K562 (cell line): Measurements from ENCODE around the gene POR. TPM values are rescaled to one million over a fixed set of nuclear protein-coding genes. Genes with fewer than 3 reads are reported as not detected.

Experiments used
- ELK3 ChIP-seq: fragments of 450-650 bp; formaldehyde crosslinking; IDR thresholded peaks from 2 replicates; pipeline ENCODE4 v1.4.0; 2020; ENCODE audit warnings: mild to moderate bottlenecking
- FOXM1 ChIP-seq, 2 experiments: fragments of 450-650 bp in 1 of 2; sonication (generic) in 1 of 2; formaldehyde crosslinking in 1 of 2; IDR thresholded peaks; 2 replicates each; pipeline versions ENCODE4 v1.6.1 to v1.9.0; 2017 to 2022; ENCODE audit warnings: low read depth in 2 of 2, mild to moderate bottlenecking in 2 of 2, missing genetic modification reagents in 1 of 2, moderate library complexity in 1 of 2
- MAX ChIP-seq: sonication (generic); formaldehyde crosslinking; IDR thresholded peaks from 2 replicates; pipeline ENCODE4 v1.9.0; 2022; ENCODE audit warnings: mild to moderate bottlenecking, missing genetic modification reagents
- MCM2 ChIP-seq: fragments of 450-650 bp; IDR thresholded peaks from 2 replicates; pipeline ENCODE4 v1.6.1; 2017; ENCODE audit warnings: low read depth, mild to moderate bottlenecking
- NCOA4 ChIP-seq: fragments of 450-650 bp; IDR thresholded peaks from 2 replicates; pipeline ENCODE4 v1.6.1; 2018; ENCODE audit warnings: mild to moderate bottlenecking; ENCODE audit not compliant: partially characterized antibody
- polyA plus RNA-seq, 8 experiments: library from polyadenylated mRNA; depleted of rRNA in 4 of 8; stranded (reverse) in 5 of 8; unstranded in 3 of 8; fragments of >200 nt; fragmentation: Nextera tagmentation in 2 of 8; fragmentation: Illumina TruSeq in 1 of 8; extraction: Ambion mirVana in 2 of 8; extraction: Trizol in 1 of 8; gene quantifications; 2 replicates each; pipeline versions ENCODE4 v1.2.1 to v1.2.3, GENCODE V29; 2011 to 2014; ENCODE audit warnings: inconsistent platforms in 1 of 8, missing spikeins in 1 of 8
- total RNA-seq, 7 experiments: library from RNA; depleted of rRNA in 6 of 7; stranded (reverse); fragments of >200 nt in 6 of 7; fragmentation: Illumina TruSeq in 2 of 7; extraction: Trizol in 2 of 7; gene quantifications; 2 replicates each; pipeline versions ENCODE4 v1.2.1 to v1.2.3, GENCODE V29; 2011 to 2021; ENCODE audit warnings: low replicate concordance in 1 of 7
- TF ChIP-seq, protein P1 (sequence below), 2 experiments: fragments of 450-650 bp; IDR thresholded peaks; 2 replicates each; pipeline ENCODE4 v1.6.1; 2016; ENCODE audit warnings: mild to moderate bottlenecking in 2 of 2, borderline replicate concordance in 1 of 2, low read depth in 1 of 2, moderate library complexity in 1 of 2
- TF ChIP-seq, protein P2 (sequence below), 3 experiments: IDR thresholded peaks in 2 of 3; conservative IDR thresholded peaks in 1 of 3; 2 replicates each; pipeline ENCODE4 v1.5.1; 2011 to 2012; ENCODE audit warnings: low read length in 3 of 3, mild to moderate bottlenecking in 3 of 3, control low read depth in 2 of 3, improper control_type of control experiment in 1 of 3, inconsistent platforms in 1 of 3, low read depth in 1 of 3, mixed read lengths in 1 of 3, moderate library complexity in 1 of 3; ENCODE audit not compliant: insufficient read depth in 2 of 3

POR gene
- total and polyA plus RNA-seq, 9 of the 15 experiments (the other 6 are each of a cell fraction or from before 2014, with no cell fraction given), result 4.7 to 142 (median 40.8) TPM

DNA sequence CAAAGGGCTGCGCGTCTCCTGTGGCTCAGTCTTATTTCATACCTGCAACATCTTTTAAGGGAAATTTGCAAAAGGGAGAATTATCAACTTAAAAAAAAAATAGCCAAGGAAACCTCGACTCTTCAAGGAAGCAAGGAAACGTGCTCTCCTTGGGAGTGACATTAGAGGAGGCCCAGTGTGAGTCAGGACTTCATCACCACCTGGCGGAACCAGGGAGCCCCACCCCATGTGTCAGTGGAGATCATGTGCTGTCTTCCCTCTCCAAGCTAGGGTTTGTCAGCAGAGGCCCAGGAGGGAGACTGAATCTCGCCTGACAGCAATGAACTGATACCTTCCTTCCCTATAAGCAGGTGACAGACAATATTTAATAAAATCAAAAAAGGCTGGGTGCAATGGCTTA is 28.9 kb downstream of the POR start (continued):
- no peak for TF ChIP-seq ELK3 (CRISPR knock-in tag)
- no peak for TF ChIP-seq MCM2
- TF ChIP-seq, protein P1, sequence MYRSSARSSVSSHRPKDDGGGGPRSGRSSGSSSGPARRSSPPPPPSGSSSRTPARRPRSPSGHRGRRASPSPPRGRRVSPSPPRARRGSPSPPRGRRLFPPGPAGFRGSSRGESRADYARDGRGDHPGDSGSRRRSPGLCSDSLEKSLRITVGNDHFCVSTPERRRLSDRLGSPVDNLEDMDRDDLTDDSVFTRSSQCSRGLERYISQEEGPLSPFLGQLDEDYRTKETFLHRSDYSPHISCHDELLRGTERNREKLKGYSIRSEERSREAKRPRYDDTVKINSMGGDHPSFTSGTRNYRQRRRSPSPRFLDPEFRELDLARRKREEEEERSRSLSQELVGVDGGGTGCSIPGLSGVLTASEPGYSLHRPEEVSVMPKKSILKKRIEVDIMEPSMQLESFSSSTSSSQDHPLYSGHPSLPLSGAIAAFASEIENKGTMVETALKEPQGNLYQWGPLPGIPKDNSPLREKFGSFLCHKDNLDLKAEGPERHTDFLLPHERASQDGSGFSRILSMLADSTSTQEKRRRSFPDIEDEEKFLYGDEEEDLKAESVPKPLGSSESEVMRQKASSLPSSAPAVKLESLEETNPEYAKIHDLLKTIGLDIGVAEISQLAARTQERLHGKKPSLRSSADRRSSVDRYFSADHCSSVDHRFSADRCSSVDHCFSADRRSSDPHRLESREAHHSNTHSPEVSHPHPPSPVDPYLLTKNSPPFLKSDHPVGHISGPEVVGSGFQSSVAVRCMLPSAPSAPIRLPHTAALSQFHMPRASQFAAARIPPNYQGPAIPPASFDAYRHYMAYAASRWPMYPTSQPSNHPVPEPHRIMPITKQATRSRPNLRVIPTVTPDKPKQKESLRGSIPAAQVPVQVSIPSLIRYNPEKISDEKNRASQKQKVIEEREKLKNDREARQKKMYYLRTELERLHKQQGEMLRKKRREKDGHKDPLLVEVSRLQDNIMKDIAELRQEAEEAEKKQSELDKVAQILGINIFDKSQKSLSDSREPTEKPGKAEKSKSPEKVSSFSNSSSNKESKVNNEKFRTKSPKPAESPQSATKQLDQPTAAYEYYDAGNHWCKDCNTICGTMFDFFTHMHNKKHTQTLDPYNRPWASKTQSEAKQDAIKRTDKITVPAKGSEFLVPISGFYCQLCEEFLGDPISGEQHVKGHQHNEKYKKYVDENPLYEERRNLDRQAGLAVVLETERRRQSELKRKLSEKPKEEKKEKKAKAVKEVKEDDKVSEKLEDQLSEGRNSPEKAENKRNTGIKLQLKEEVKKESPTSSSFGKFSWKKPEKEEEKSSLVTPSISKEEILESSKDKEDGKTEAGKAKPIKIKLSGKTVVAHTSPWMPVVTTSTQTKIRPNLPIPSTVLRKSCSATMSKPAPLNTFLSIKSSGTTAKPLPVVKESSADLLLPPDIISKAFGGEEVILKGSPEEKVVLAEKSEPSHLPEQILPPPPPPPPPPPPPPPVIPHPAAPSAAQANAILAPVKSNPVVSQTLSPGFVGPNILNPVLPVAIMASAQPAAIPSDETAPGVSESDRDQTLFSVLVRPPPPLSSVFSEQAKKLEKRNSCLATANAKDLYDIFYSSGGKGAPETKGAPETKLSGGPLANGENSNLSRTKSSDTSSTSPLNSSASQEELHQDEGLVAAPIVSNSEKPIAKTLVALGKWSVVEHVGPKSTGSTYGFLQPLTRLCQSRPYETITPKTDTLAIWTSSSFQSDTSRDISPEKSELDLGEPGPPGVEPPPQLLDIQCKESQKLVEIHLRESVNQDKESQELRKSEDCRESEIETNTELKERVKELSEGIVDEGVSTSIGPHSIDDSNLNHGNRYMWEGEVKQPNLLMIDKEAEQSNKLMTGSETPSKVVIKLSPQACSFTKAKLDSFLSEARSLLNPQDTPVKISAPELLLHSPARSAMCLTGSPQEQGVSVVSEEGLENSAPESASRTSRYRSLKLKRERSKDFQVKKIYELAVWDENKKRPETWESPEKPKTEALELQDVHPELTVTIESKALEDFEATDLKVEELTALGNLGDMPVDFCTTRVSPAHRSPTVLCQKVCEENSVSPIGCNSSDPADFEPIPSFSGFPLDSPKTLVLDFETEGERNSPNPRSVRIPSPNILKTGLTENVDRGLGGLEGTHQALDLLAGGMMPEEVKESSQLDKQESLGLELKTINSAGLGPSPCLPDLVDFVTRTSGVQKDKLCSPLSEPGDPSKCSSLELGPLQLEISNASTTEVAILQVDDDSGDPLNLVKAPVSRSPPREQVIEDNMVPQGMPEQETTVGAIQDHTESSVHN (IDR thresholded peaks at IDR 0.05; ENCODE audit: borderline replicate concordance in 1 of 2, low read depth in 1 of 2), result peak in 1 of 2 experiments; percentile 35; a peak in 1 of 4 replicates
- TF ChIP-seq, protein P2, sequence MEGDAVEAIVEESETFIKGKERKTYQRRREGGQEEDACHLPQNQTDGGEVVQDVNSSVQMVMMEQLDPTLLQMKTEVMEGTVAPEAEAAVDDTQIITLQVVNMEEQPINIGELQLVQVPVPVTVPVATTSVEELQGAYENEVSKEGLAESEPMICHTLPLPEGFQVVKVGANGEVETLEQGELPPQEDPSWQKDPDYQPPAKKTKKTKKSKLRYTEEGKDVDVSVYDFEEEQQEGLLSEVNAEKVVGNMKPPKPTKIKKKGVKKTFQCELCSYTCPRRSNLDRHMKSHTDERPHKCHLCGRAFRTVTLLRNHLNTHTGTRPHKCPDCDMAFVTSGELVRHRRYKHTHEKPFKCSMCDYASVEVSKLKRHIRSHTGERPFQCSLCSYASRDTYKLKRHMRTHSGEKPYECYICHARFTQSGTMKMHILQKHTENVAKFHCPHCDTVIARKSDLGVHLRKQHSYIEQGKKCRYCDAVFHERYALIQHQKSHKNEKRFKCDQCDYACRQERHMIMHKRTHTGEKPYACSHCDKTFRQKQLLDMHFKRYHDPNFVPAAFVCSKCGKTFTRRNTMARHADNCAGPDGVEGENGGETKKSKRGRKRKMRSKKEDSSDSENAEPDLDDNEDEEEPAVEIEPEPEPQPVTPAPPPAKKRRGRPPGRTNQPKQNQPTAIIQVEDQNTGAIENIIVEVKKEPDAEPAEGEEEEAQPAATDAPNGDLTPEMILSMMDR (IDR thresholded peaks at IDR 0.05 in 2 of 3, conservative IDR thresholded peaks at IDR 0.05 in 1 of 3; ENCODE audit: insufficient read depth in 2 of 3, low read depth in 1 of 3, low read length in 3 of 3), result no peak; a peak in 1 of 6 replicates
- TF ChIP-seq MAX (CRISPR knock-in tag), result peak; percentile 81
- TF ChIP-seq NCOA4, result no peak
- no peak for TF ChIP-seq FOXM1 (IDR thresholded peaks at IDR 0.05; ENCODE audit: low read depth)
- TF ChIP-seq FOXM1 (CRISPR knock-in tag; IDR thresholded peaks at IDR 0.05; ENCODE audit: low read depth), result no peak
